ENCODE measurements around the gene ZNF516. TPM values are rescaled to one million over a fixed set of nuclear protein-coding genes. Genes with fewer than 3 reads are reported as not detected.

Gene ZNF516
- total RNA-seq, 6 donors from 2014 or later: 21.9 to 44.3 (median 36.5) TPM

GRCh38 chr18:76472829-76473228 lies 22.2 kb downstream of the ZNF516 start:
- TF ChIP-seq EP300 (IDR thresholded peaks at IDR 0.05) (no peak), CTCF (IDR thresholded peaks at IDR 0.05) (no peak), POLR2AphosphoS5 (IDR thresholded peaks at IDR 0.05) (no peak), POLR2A (IDR thresholded peaks at IDR 0.05) (no peak)
- no peak for ATAC-seq (ENCODE audit: low FRiP score in 2 of 2)
- Histone ChIP-seq H3K27ac (no peak overlapping the region), H3K9me3 (no peaks in the 10 kb centered on the region), H3K4me3 (no peak overlapping the region), H3K27me3 (no peaks in the 10 kb centered on the region), H3K4me1 (peaks cover 3 to 36% (median 18%) of the 10 kb centered on the region in 4 donors), H3K36me3 (no peaks in the 10 kb centered on the region)
- no peak for DNase-seq
- WGBS, 2 donors: 83 to 87% methylated on average over 3 of the region's 3 CpGs

GRCh38 chr18:76471593-76471992 lies 23.4 kb downstream of the ZNF516 start:
- ATAC-seq (ENCODE audit: low FRiP score in 2 of 2) (peak in 1 of 2 donors; percentile 53), DNase-seq (peak in 1 of 2 donors; percentile 29)
- H3K4me1 ChIP-seq: peaks cover 6 to 37% (median 15%) of the 10 kb centered on the region in 4 donors
- H3K9me3 ChIP-seq: no peaks in the 10 kb centered on the region
- TF ChIP-seq POLR2AphosphoS5 (IDR thresholded peaks at IDR 0.05) (no peak), EP300 (IDR thresholded peaks at IDR 0.05) (no peak), POLR2A (IDR thresholded peaks at IDR 0.05) (no peak), CTCF (IDR thresholded peaks at IDR 0.05) (no peak)
- no peaks in the 10 kb centered on the region for H3K27me3 ChIP-seq
- H3K4me3 ChIP-seq: no peak overlapping the region
- H3K27ac ChIP-seq: peak overlapping the region in 1 of 4 donors; percentile 24
- H3K36me3 ChIP-seq: no peaks in the 10 kb centered on the region
- WGBS, 2 donors: 56 to 92% methylated on average over 3 to 12 of the region's 12 CpGs

- Histone ChIP-seq H3K4me1 (peaks cover 3 to 30% (median 11%) of the 10 kb centered on the region in 4 donors), H3K4me3 (peak overlapping the region in 1 of 4 donors; percentile 7), H3K9me3 (no peaks in the 10 kb centered on the region), H3K36me3 (no peaks in the 10 kb centered on the region), H3K27me3 (no peaks in the 10 kb centered on the region), H3K27ac (peak overlapping the region in 1 of 4 donors; percentile 80)
- ATAC-seq (ENCODE audit: low FRiP score in 2 of 2) (peak in 1 of 2 donors; percentile 16), DNase-seq (no peak)
- 76 to 85% methylated on average over 16 of the region's 16 CpGs for WGBS, 2 donors
- no peak for TF ChIP-seq POLR2AphosphoS5 (IDR thresholded peaks at IDR 0.05)
Measured at GRCh38 chr18:76468345-76469304, 26.4 kb downstream of the ZNF516 start.

GRCh38 chr18:76467371-76468190 lies 27.5 kb downstream of the ZNF516 start:
- ATAC-seq (ENCODE audit: low FRiP score in 2 of 2): peak in 1 of 2 donors; percentile 61
- H3K9me3 ChIP-seq: no peaks in the 10 kb centered on the region
- H3K36me3 ChIP-seq: no peaks in the 10 kb centered on the region
- H3K27me3 ChIP-seq: no peaks in the 10 kb centered on the region
- peaks cover 3 to 30% (median 11%) of the 10 kb centered on the region in 4 donors for H3K4me1 ChIP-seq
- DNase-seq: peak in 1 of 2 donors; percentile 55
- TF ChIP-seq EP300 (IDR thresholded peaks at IDR 0.05) (no peak), POLR2A (IDR thresholded peaks at IDR 0.05) (no peak), POLR2AphosphoS5 (IDR thresholded peaks at IDR 0.05) (no peak), CTCF (IDR thresholded peaks at IDR 0.05) (no peak)
- H3K4me3 ChIP-seq: peak overlapping the region in 1 of 4 donors; percentile 7
- peak overlapping the region in 3 of 4 donors; percentile 34 to 80 (median 35) for H3K27ac ChIP-seq
- WGBS, 2 donors: 42 to 43% methylated on average over 17 to 19 of the region's 19 CpGs
